Astrocyte of the spinal cord (primary cell): ENCODE results near the gene DAGLA.
A peak's percentile ranks its signal among the peaks of the same experiment; 100 is the strongest.

Experiments
- DNase-seq: peaks from one replicate; pipeline ENCODE4 v3.0.0; 2011; ENCODE audit warnings: low read depth, low spot score
- H3K4me3 ChIP-seq: 2 replicates; pipeline ENCODE4 v1.5.1; 2011; ENCODE audit warnings: low read depth, mild to moderate bottlenecking, low read length, moderate library complexity
- CTCF ChIP-seq: IDR thresholded peaks from 2 replicates; pipeline ENCODE4 v1.5.1; 2012; ENCODE audit warnings: low read depth, mild to moderate bottlenecking, low read length, inconsistent platforms
- in situ Hi-C: cut with HindIII; loops from 2 replicates; pipeline ENCODE4 v1.10.0; 2017; ENCODE audit warnings: low sequenced_read_pairs

The DAGLA gene

GRCh38 chr11:61793829-61794204, 113.6 kb downstream of the DAGLA start:
- in situ Hi-C loops: no loop called here
- peak overlapping the region; percentile 69 for H3K4me3 ChIP-seq
- DNase-seq: no peak
- no peak for TF ChIP-seq CTCF

GRCh38 chr11:61794579-61794978, 114.4 kb downstream of the DAGLA start:
- in situ Hi-C loops: no loop called here
- no peak for TF ChIP-seq CTCF
- no peak overlapping the region for H3K4me3 ChIP-seq
- DNase-seq: no peak

GRCh38 chr11:61795459-61795858, 115.3 kb downstream of the DAGLA start:
- TF ChIP-seq CTCF: no peak
- DNase-seq: no peak
- in situ Hi-C loops: no loop called here
- H3K4me3 ChIP-seq: no peak overlapping the region

- TF ChIP-seq CTCF: no peak
- in situ Hi-C loops: no loop called here
- DNase-seq: no peak
- no peak overlapping the region for H3K4me3 ChIP-seq
These were observed 115.8 kb downstream of the DAGLA start for GRCh38 chr11:61795876-61796526.
